ENCODE data around the gene GRK1. TPM values are rescaled to one million over a fixed set of nuclear protein-coding genes. Genes with fewer than 3 reads are reported as not detected.

GRK1 gene
- total RNA-seq, 2 experiments from 2014 or later, result 0.07 to 0.09 TPM

- Mint-ChIP-seq H3K36me3 (ENCODE audit: low read depth) (peaks cover 75% of the 10 kb centered on the region), H3K4me3 (no peak overlapping the region)
These were observed 32.6 kb upstream of the GRK1 start for GRCh38 chr13:113634279-113635047.

GRCh38 chr13:113635048-113635420, 32.0 kb upstream of the GRK1 start:
- ATAC-seq (no peak), DNase-seq (no peak)
- Mint-ChIP-seq H3K4me3 (no peak overlapping the region), H3K9me3 (no peaks in the 10 kb centered on the region), H3K36me3 (ENCODE audit: low read depth) (peaks cover 78% of the 10 kb centered on the region), H3K4me1 (ENCODE audit: low read depth) (peaks cover 22% of the 10 kb centered on the region), H3K27ac (no peak overlapping the region), H3K27me3 (no peaks in the 10 kb centered on the region)
- TF ChIP-seq CTCF (IDR thresholded peaks at IDR 0.05), result no peak
- CTCF ChIA-PET, result no interaction called here
- POLR2A ChIA-PET, result no interaction called here
- intact Hi-C loops (cut with micrococcal nuclease), result no loop called here

More at GRCh38 chr13:113634279-113635047, 32.6 kb upstream of the GRK1 start:
- Mint-ChIP-seq H3K4me1 (ENCODE audit: low read depth) (peaks cover 22% of the 10 kb centered on the region), H3K27me3 (no peaks in the 10 kb centered on the region), H3K27ac (no peak overlapping the region), H3K9me3 (no peaks in the 10 kb centered on the region)
- ATAC-seq (no peak), DNase-seq (no peak)
- CTCF ChIA-PET, result no interaction called here
- TF ChIP-seq CTCF (IDR thresholded peaks at IDR 0.05), result no peak
- intact Hi-C loops (cut with micrococcal nuclease), result no loop called here
- POLR2A ChIA-PET, result no interaction called here

- CTCF ChIA-PET, result no interaction called here
- H3K27ac Mint-ChIP-seq, result no peak overlapping the region
- H3K36me3 Mint-ChIP-seq (ENCODE audit: low read depth), result peaks cover 80% of the 10 kb centered on the region
- ATAC-seq (no peak), DNase-seq (no peak)
- no peaks in the 10 kb centered on the region for H3K9me3 Mint-ChIP-seq
- TF ChIP-seq CTCF (IDR thresholded peaks at IDR 0.05), result no peak
- intact Hi-C loops (cut with micrococcal nuclease), result no loop called here
- peaks cover 22% of the 10 kb centered on the region for H3K4me1 Mint-ChIP-seq (ENCODE audit: low read depth)
- H3K4me3 Mint-ChIP-seq, result no peak overlapping the region
- H3K27me3 Mint-ChIP-seq, result no peaks in the 10 kb centered on the region
- POLR2A ChIA-PET, result no interaction called here
These were observed 31.3 kb upstream of the GRK1 start for GRCh38 chr13:113635709-113636108.

- CTCF ChIA-PET, result interaction anchor here (0.9 kb wide), 1 partner anchor 46 kb away, joined by 3 read pairs; no protein-coding TSS in a partner anchor
- no peak for DNase-seq
- no peak overlapping the region for H3K4me3 Mint-ChIP-seq
- TF ChIP-seq CTCF (IDR thresholded peaks at IDR 0.05), result no peak
- intact Hi-C loops (cut with micrococcal nuclease), result no loop called here
- H3K27ac Mint-ChIP-seq, result no peak overlapping the region
- H3K9me3 Mint-ChIP-seq, result no peaks in the 10 kb centered on the region
- H3K36me3 Mint-ChIP-seq (ENCODE audit: low read depth), result peaks cover 80% of the 10 kb centered on the region
- no peak for ATAC-seq
- POLR2A ChIA-PET, result no interaction called here
- peaks cover 22% of the 10 kb centered on the region for H3K4me1 Mint-ChIP-seq (ENCODE audit: low read depth)
- H3K27me3 Mint-ChIP-seq, result no peaks in the 10 kb centered on the region
These were observed 30.6 kb upstream of the GRK1 start for GRCh38 chr13:113636266-113636963.

All from activated CD8-positive, alpha-beta T cell treated with anti-CD3 and anti-CD28 coated beads for 36 hours (primary cell).